HepG2 (cell line): ENCODE measurements around the gene HSD3B7. TPM values are rescaled to one million over a fixed set of nuclear protein-coding genes. Genes with fewer than 3 reads are reported as not detected.

Experiments
- ATAC-seq: fragments of 200-7000 bp; cut with Tn5 transposase; 3 replicates; pipeline ENCODE4 v1.9.1; 2020; ENCODE audit warnings: mild to moderate bottlenecking, moderate library complexity
- BruUV-seq: library from RNA; stranded (reverse); fragments of 400-500 nt; replicated peaks from 2 replicates; lab custom pipeline; 2021; lab: Mats Ljungman, UMichigan
- CTCF ChIA-PET: fragments of 300-600 bp; formaldehyde crosslinking; extraction: SDS; loops from one replicate; lab custom pipeline; 2021; ENCODE audit warnings: low total read pairs, inconsistent platforms, low intra/inter-chr PET ratio; lab: Yijun Ruan, JAX
- POLR2A ChIA-PET: fragments of 350-600 bp; sonication (Branson Sonifier 250); formaldehyde crosslinking; loops from one replicate; lab custom pipeline; 2020; ENCODE audit warnings: antibody characterized with exemption, inconsistent platforms; lab: Yijun Ruan, JAX
- DNase-seq: peaks from one replicate; pipeline ENCODE4 v3.0.0-alpha.2; 2015; ENCODE audit warnings: low spot score
- FAIRE-seq: peaks from 3 replicates; lab custom pipeline; 2011; peaks lifted over from hg19 to GRCh38; lab: Jason Lieb, UNC
- H2AFZ ChIP-seq: one replicate; pipeline ENCODE4 v1.6.1; 2011; ENCODE audit warnings: low read length, inconsistent platforms
- H3K27ac ChIP-seq: fragments of 300-600 bp; 3 replicates; pipeline ENCODE4 v1.8.0; 2011; ENCODE audit warnings: mixed run types, mild to moderate bottlenecking, mixed read lengths, low read length, inconsistent platforms; ENCODE audit not compliant: insufficient read depth; ENCODE audit errors: extremely low read length
- H3K27me3 ChIP-seq, 2 experiments: fragments of 200-600 bp in 1 of 2; 2 replicates in 1 of 2; 3 replicates in 1 of 2; pipeline versions ENCODE4 v1.6.0 to v1.8.0; 2011; ENCODE audit warnings: low read length in 2 of 2, mild to moderate bottlenecking in 2 of 2, moderate library complexity in 2 of 2, inconsistent platforms in 1 of 2; ENCODE audit not compliant: insufficient read depth in 2 of 2, control insufficient read depth in 1 of 2
- H3K36me3 ChIP-seq, 2 experiments: fragments of 200-600 bp in 1 of 2; replicated peaks in 1 of 2; 2 replicates in 1 of 2; 3 replicates in 1 of 2; pipeline versions ENCODE4 v1.5.1 to v1.8.0; 2011; ENCODE audit warnings: low read length in 2 of 2, inconsistent platforms in 1 of 2; ENCODE audit not compliant: insufficient read depth in 2 of 2, control insufficient read depth in 1 of 2
- H3K4me1 ChIP-seq: 2 replicates; pipeline ENCODE4 v1.5.1; 2012; ENCODE audit warnings: low read length, inconsistent platforms; ENCODE audit not compliant: insufficient read depth
- H3K4me2 ChIP-seq: 2 replicates; pipeline ENCODE4 v1.6.0; 2011; ENCODE audit warnings: low read depth, low read length, inconsistent platforms
- H3K4me3 ChIP-seq, 3 experiments: fragments of 200-600 bp in 1 of 3; sonication (generic), shearing (Covaris generic) in 1 of 3; replicated peaks in 1 of 3; 2 replicates each; pipeline ENCODE4 v1.5.1; 2011 to 2016; ENCODE audit warnings: low read length in 3 of 3, inconsistent platforms in 2 of 3, low read depth in 2 of 3, mild to moderate bottlenecking in 2 of 3, control low read depth in 1 of 3, mixed read lengths in 1 of 3; ENCODE audit not compliant: insufficient read depth in 1 of 3
- H3K79me2 ChIP-seq: one replicate; pipeline ENCODE4 v1.6.1; 2011; ENCODE audit warnings: low read length, inconsistent platforms; ENCODE audit not compliant: insufficient read depth
- H3K9ac ChIP-seq: 2 replicates; pipeline ENCODE4 v1.6.0; 2011; ENCODE audit warnings: mild to moderate bottlenecking, low read depth, low read length, inconsistent platforms; ENCODE audit not compliant: insufficient read depth
- H3K9me3 ChIP-seq: 2 replicates; pipeline ENCODE4 v1.5.1; 2012; ENCODE audit warnings: mild to moderate bottlenecking, low read length
- H4K20me1 ChIP-seq: 2 replicates; pipeline ENCODE4 v1.6.0; 2011; ENCODE audit warnings: inconsistent platforms, mild to moderate bottlenecking, low read length, moderate library complexity; ENCODE audit not compliant: insufficient read depth
- SRF ChIP-seq: IDR thresholded peaks from 2 replicates; pipeline ENCODE4 v1.6.1; 2011; ENCODE audit warnings: mild to moderate bottlenecking, low read depth, low read length, moderate library complexity
- ZBTB43 ChIP-seq: sonication (generic); formaldehyde crosslinking; conservative IDR thresholded peaks from 2 replicates; pipeline ENCODE4 v1.4.0; 2020; ENCODE audit warnings: missing genetic modification reagents
- ZBTB7A ChIP-seq: sonication (generic); formaldehyde crosslinking; IDR thresholded peaks from 2 replicates; pipeline ENCODE4 v1.8.0; 2022; ENCODE audit warnings: mild to moderate bottlenecking, missing genetic modification reagents
- ZNF335 ChIP-seq: sonication (generic); formaldehyde crosslinking; IDR thresholded peaks from 2 replicates; pipeline ENCODE4 v1.4.0; 2020; ENCODE audit warnings: missing genetic modification reagents
- ZNF431 ChIP-seq: sonication (generic); formaldehyde crosslinking; IDR thresholded peaks from 2 replicates; pipeline ENCODE4 v1.9.0; 2022; ENCODE audit warnings: missing genetic modification reagents, low read depth, mild to moderate bottlenecking, borderline replicate concordance
- ZNF574 ChIP-seq: sonication (generic); formaldehyde crosslinking; IDR thresholded peaks from 2 replicates; pipeline ENCODE4 v1.4.0; 2020; ENCODE audit warnings: missing genetic modification reagents
- ZSCAN25 ChIP-seq: sonication (generic); formaldehyde crosslinking; IDR thresholded peaks from 2 replicates; pipeline ENCODE4 v1.8.0; 2022; ENCODE audit warnings: mild to moderate bottlenecking, missing genetic modification reagents
- WGBS: methylation state at CpG from one replicate; pipeline ENCODE4 v1.1.6; 2017; ENCODE audit warnings: low lambda C conversion rate; 5-methylcytosine and 5-hydroxymethylcytosine counted together
- in situ Hi-C: cut with HindIII; loops from 2 replicates; pipeline ENCODE4 v1.10.0; 2017; ENCODE audit warnings: low pct_unique_long_range_greater_than_20kb; ENCODE audit not compliant: extremely low pct_ligation_motif_present
- intact Hi-C: fragments of 100-400 bp; cut with micrococcal nuclease; formaldehyde crosslinking; loops from one replicate; pipeline ENCODE4 v1.10.0; 2022; ENCODE audit not compliant: unreplicated experiment
- polyA plus RNA-seq, 8 experiments: library from polyadenylated mRNA; depleted of rRNA in 3 of 8; stranded (reverse) in 7 of 8; unstranded in 1 of 8; fragments of >200 nt; fragmentation: Illumina TruSeq in 4 of 8; extraction: Trizol in 4 of 8; gene quantifications; 2 replicates each; pipeline versions ENCODE4 v1.2.1 to v1.2.3, GENCODE V29; 2011 to 2016; ENCODE audit warnings: low read depth in 4 of 8, missing spikeins in 1 of 8, mixed read lengths in 1 of 8; ENCODE audit not compliant: insufficient read depth in 1 of 8
- total RNA-seq, 5 experiments: library from RNA; depleted of rRNA; stranded (reverse); fragments of >200 nt; fragmentation: Illumina TruSeq; extraction: Trizol; gene quantifications; 2 replicates each; pipeline ENCODE4 v1.2.3, GENCODE V29; 2016; ENCODE audit warnings: low read depth in 1 of 5

Gene HSD3B7
- total and polyA plus RNA-seq, 2 of the 13 experiments (the other 11 are each of a cell fraction or from before 2014, with no cell fraction given) = 32.9 to 69.7 TPM

- TF ChIP-seq ZNF574 (CRISPR knock-in tag) = no peak
- TF ChIP-seq ZNF335 = no peak
- TF ChIP-seq SRF = no peak
- TF ChIP-seq ZNF431 (CRISPR knock-in tag) = no peak
Measured at GRCh38 chr16:31005350-31006085, 20.5 kb downstream of the HSD3B7 start (continued).

DNA sequence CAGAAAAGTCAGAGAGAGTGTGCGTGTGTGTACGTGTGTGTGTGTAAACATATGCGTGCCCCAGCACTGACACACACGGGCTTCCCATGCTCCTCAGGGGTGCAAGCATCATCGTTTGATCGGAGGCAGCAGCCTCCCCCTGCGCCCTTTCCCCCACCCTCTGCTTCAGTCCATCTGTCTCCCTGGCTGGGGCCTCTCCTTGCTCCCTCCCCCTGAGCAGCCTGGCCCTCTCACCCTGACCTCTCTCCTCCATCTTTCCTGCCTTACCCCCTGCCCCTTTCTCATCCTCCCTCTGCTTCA, 21.0 kb downstream of the HSD3B7 start:
- intact Hi-C loops = no loop called here
- in situ Hi-C loops = no loop called here
- DNase-seq (no peak), FAIRE-seq (no peak), ATAC-seq (no peak)
- Histone ChIP-seq H3K36me3 (no peaks in the 10 kb centered on the region), H4K20me1 (no peaks in the 10 kb centered on the region), H3K27me3 (peaks cover 6 to 18% of the 10 kb centered on the region in 2 experiments), H3K9ac (no peak overlapping the region), H3K9me3 (no peaks in the 10 kb centered on the region), H3K4me2 (peak overlapping the region; percentile 45; the same call in 1 of the 2 replicates), H3K79me2 (no peaks in the 10 kb centered on the region), H3K4me3 (peak overlapping the region in 1 of 3 experiments; percentile 31; a peak in 1 of 6 replicates), H2AFZ (no peak overlapping the region), H3K27ac (no peak overlapping the region), H3K4me1 (peaks cover 71% of the 10 kb centered on the region)
- ChIA-PET CTCF (no interaction called here), POLR2A (interaction anchor here (1.9 kb wide), 1 partner anchor 9 kb away, joined by 5 read pairs; no protein-coding TSS in a partner anchor)
- WGBS = 19% methylated on average over 6 of the region's 7 CpGs
- TF ChIP-seq ZBTB43 (CRISPR knock-in tag) = 0 out of 2 replicates have a peak, but pooled peaks have one; percentile 24
- no peak for TF ChIP-seq ZBTB7A (CRISPR knock-in tag)
- TF ChIP-seq ZSCAN25 (CRISPR knock-in tag) = 0 out of 2 replicates have a peak, but pooled peaks have one; percentile 82
- no TSS peak for BruUV-seq
